SKM-1 (cell line): ENCODE measurements around the gene KIF1A.
"Not testable (repeated sequence)": the region's sequence is repeated elsewhere in the genome, so short reads cannot be mapped to it uniquely, and the experiment has no call there.

Source experiments
- DNase-seq: peaks from one replicate; lab custom pipeline; 2025; ENCODE audit not compliant: unreplicated experiment; lab: John Stamatoyannopoulos, UW

The KIF1A gene

DNA sequence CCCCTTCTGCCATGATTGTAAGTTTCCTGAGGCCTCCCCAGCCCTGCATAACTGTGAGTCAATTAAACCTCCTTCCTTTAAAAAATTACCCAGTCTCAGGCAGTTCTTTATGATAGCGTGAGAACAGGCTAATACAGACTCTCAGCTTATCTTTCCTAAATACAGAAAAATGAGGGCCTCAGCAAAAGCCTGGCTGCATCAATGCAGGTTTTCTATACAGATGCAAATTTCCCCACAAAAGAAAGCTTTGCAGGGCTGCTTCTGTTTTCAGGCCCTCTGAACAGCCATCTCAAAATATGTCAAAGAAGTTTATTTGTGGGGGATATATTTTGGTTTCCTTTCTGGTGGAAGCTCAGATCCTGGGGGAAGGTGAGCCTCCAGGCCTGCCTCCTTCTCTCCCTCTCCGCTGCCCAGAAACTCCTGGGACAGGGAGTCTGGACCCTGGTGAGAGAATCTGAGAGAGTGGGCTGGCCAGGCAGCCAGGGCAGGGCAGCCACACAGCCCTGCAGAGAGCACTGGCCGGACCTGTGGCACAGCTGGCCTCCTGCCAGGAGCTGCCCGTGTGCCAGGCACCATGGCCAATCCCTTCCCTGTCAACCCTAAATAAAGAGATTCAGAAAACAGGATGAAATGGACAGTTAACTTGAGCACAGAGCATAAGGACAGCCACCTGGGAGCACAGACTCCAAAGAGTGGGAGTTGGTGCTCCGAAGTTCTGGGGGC lies 27.0 kb upstream of the KIF1A start:
- no peak for DNase-seq

DNA sequence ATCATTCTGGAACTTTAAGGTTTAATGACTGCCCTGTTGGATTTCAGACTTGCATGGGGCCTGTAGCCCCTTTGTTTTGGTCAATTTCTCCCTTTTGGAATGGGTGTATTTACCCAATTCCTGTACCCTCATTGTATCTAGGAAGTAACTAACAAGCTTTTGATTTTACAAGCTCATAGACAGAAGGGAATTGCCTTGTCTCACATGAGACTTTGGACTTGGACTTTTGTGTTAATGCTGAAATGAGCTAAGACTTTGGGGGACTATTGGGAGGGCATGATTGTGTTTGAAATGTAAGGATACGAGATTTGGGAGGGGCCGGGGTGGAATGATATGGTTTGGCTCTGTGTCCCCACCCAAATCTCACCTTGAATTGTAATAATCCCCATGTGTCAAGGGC lies 26.3 kb upstream of the KIF1A start:
- not testable (repeated sequence) for DNase-seq

DNA sequence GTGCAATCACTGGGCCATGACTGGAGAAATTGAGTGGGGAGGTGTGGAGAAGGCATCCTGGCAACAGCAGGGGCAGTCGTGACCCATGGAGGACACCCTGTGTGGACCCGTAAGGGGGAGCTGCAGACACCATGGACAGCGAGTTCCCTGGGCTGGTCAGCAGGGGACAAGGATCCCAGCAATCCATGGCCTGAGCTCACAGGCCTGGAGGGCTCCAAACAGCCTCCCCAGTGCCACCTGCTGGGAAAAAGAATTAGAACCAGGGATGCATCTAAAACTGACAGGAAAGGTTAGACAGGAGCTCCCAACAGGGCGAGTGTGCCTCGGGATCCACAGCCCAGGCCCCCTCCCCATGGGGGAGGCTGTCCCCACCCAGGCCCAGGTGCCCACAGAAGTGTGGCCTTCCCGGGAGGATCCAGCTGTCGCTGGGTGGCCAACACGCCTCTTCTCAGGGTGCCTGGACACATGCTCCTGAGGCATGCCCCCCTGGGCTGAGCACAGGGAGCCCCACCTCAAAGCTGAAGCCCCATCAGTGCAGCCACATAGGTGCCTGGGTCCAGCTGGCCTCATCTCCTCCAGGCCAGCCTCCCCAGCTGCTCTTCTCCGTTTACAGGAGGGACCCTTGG lies 20.5 kb upstream of the KIF1A start:
- DNase-seq: no peak

DNA sequence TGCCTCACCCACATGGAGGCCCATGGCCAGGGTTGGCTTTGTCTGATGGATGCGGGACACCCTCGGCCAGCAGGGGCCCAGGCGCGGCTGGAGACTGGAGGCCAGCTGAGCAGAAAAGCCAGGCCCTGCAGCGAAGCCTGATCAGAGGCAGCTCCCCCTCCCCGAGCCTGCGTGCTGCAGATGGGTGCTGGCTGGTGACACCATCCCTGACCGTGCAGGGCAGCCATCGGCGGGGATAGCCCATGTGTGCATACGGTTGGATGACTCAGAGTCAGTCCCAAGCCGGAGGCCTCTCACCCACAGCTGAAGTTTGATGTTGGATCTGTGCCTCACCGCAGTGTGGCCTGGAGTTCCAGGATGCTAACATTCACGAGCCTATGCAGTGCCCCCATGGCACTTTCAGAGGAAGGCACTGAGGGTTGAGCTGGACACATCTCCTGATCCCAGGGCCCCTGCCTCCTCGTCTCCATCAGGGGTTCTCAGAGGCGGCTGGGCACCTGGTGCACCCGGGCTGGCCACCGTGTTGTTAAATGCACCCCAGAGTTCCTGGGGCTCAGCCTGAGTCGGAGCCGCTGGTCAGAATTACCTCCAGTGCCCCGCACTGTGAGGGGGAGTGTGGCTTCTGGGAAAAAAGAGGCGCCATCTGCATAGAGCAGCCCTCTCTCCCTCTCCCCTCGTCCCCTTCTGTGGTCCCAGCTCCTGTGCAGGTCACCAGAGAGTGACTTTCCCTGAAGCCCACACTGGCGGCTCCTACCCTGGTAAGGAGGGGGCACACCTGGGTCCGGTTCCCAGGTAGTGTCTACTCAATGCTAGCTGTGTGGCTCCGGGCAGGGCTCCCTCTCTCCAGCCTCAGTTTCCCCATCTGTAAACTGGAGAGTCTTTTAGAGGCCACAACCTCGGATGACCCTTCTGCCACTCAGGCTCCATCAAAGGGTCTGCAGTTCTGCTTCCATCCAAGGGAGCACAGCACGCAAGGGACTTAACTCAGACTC lies 19.4 kb upstream of the KIF1A start:
- DNase-seq: no peak

DNA sequence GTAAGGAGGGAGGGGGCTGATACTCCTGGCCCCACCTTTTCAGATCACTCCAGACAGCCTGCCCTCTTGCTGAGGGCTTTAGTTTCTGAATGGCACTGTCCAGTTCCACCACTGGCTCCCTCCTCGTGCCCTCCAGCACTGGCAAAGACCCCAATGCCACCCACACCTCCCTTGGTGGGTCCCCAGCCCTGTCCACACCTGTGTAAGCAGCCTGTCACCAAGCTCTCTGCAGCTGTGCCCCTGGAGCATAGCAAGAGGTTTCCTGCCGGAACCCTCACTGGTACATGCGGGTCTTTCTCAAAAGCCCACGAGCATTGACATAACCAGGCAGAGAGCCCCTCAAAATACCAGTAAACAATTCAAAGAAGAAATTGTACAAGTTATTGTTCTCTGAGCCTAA lies 17.6 kb upstream of the KIF1A start:
- no peak for DNase-seq

DNA sequence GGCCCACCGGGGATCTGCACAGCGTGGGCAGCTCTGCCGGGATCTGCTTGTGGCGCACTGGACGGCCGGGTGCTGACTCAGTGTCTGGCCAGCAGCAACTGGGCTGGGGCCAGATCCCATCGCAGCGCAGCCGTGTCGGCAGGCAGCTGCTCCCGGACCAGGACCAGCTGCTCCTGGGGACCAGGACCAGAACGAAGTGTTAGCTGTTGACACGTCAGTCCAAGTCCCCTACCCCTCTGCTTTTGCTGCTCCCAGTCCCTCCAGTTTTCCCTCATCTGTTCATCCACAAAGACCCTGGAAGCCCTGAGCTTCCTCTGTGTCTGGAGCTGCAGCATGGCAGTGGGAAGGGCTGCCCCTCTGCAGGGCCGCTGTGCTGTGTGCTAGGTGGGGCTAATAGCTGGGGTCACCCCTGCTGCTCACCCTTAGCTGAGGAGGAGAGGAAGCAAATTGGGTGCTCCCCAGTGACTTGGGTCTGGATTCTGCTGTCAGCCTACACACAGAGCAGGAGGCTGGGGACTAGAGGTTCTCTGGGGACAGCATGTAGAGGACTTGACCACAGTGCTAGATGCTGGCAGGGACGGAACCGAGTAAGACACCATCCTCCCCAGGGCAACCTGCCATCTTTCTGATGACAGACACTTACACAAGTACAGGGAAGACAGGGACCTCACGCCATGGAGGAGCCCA lies 16.9 kb upstream of the KIF1A start:
- DNase-seq: no peak

DNA sequence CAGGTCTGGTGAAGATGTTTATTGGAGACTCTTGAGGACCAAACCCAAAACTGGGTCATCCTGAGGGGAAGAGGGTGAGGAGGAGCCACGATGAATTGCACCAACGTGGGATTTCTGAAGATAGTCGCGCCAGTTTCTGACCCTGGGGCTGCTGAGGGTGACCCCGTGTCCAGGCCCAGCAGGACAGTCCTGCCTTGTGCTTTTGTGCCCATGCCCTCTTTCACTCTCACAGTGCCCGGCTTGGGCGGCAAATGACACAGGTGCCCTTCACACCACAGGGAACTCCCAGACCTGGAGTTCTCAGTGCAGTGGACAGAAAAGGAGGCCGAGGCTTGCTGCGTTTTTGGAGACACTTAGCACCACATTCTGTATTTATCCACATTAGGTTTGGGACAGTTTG lies 15.5 kb upstream of the KIF1A start:
- DNase-seq: no peak

DNA sequence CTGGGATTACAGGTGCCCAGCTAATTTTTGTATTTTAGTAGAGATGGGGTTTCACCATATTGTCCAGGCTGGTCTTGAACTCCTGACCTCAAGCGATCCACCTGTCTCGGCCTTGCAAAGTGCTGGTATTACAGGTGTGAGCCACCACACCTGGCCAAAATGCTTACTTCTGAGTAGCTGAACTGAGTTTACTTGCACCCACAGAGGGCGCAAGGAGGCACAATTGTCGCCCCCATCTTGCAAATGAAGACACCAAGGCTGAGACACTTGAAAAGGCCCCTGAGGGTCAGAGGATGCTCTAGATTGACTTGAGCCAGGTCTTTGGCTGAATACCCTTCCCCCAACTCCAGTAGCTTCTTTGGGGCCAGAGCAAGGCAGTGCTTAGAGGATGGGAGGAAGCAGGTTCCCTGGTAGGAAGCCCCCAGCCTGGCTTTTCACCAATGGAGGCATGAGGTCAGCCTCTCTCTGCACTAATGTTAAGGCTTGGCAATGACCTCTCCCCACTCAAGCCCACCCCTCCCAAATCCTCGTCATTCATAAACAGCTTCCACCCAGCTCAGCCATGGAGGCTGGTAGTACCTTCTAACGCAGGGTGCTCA lies 14.5 kb upstream of the KIF1A start:
- no peak for DNase-seq

DNA sequence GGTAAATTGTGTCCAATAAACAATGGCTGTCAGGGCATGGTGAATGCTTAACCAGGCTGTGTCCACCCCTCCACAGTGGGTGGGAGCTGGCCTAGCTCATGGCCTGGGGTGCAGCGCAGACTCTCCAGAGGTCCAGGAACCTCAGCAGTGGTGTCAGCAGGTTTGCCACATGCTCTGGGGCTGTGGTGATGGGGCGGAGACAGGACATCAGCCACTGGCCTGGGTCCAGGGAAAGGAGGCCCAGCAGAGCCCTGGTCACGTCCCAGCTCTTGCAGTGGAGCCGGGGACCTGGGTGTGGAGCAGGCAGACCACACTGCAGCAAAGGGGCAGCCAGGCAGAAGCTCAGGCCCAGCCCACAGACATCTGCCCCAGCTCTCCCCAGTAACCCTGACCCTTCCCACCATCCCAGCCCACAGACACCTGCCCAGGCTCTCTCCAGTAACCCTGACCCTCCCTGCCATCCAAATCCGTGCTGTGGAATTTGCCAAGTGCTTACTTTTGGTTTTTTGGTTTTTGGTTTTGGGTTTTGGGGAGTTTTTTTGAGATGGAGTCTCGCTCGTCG lies 13.8 kb upstream of the KIF1A start:
- no peak for DNase-seq

DNA sequence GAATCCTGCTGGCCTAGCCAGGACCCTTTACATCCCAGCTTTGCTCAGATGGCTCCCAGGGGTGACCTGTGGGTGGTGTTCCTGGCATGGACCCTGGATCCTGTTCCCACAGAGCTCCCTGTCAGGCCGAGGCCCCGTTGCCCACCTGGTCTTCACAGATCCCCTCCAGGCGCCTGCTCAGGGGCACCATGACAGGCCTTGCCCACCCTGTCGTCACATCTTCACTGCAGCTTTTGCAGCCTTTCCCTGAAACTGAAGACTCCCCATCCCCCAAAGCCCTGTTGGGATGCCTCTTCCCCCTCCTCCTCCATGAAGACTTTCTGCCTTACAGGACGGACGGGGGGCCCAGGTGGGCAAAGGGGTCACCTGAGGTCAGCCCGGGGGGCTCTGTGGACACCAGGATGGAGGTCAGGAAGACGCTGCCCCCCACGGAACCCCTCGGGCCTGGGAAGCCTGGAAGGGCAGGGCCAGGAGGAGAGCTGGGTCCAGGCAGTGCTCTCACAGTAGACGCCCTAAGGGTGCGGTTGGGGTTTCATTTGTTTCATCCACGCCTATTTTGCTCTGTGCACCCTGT lies 13.0 kb upstream of the KIF1A start:
- no peak for DNase-seq

DNA sequence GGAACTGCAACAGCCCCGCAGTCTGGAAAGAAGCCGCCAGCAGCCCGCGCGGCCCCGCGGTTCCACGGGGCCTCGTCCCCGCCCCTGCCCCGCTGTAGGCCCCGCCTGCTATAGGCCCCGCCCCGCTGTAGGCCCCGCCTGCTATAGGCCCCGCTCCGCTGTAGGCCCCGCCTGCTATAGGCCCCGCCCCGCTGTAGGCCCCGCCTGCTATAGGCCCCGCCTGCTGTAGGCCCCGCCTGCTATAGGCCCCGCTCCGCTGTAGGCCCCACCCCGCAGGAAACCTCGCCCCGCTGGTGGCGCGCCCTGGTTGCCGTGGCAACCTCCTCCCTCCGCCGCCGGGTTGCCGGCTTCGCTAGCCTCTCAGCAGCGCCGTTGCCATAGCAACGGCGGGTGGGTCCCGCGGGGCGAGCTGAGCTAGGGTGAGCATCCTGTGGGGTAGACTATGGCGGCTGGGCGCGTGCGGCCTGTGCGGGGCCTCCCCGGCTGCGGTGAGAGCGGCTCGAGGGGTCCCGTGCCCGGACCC lies 12.2 kb upstream of the KIF1A start:
- DNase-seq: peak; percentile 3

DNA sequence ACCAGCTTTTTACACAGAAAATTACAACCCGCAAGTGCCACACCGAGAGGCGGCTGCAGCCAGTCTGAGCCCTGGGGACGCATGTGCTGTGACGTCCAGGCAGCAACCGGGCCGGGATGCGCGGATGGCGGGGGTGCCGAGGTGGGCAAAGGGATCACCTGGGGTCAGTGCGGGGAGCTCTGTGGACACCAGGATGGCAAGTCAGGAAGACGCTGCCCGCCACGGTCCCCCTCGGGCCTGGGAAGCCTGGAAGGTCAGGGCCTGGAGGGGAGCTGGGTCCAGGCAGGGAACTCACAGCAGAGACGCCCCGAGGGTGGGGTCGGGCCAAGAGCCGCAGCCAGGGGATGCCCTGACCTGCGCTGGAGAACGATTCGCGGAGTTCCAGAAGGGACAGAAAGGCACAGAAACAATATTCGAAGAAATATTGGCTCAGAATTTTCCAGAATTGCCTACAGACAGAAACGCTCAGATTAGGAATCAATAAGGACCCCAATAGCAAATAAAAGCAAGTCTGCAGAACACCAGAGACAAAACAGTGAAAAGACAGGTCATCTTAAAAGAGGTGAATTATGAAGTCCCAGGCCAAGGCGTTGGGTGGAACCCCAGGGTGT lies 11.7 kb upstream of the KIF1A start:
- DNase-seq: no peak

DNA sequence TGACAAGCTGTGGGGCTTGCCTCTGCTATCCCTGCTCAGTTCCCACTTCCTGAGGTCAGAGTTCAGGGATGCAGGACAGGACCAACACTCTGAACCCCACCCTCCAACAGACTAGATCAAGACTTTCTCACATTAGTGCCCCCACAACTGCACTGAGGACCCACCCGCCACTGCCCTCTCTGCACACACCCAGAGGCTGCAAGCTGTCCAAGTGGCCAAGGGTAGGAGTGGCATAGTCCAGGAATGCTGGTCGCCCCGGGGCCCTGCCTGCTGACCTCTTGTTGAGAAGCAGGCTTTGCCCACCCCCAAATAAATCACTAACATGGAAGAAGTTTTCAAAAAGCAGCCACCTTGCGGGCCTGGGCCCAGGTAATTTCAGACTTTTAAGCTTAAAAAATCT lies 5.5 kb upstream of the KIF1A start:
- DNase-seq: no peak

DNA sequence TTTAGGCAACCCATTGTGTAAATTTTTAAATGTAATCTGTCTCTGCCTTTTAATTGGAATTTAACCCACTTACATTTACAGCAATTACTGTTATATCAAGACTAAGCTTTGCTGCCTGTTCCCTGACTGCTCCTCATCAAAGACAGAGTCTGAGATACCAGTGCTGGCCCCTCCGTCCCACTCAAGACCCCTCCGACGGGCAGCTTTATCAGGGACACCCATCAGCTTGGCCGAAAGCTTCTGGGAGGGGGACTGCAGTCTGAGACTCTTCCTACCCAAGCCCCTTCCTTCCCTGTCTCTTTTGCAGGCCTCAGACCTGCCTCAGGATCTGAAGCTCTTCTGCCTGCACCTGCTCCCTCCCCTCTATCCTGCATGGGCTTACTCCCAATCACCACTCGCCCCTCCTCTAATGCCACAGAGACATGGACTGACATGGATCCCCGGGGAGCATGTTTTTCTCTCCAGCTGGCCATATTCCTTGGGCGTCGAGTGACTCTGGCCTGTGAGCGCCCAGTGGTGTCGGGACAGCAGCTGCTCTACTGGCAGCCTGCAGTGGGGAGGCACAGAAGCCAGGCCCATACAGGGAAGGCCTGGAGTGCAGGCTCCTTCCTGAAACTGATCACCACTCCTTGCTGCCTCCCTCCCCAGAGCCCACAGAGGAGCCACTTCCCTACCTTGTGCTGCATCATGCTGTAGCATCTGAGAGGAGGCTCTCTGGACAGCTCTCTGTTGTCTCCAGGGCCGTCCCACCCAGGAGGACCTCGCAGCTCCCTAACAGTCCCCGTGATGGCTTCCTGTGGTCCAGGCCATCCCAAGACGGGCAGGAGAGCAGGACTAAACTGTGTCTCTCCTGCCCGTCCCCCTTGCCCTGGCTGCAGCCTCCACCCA lies 3.7 kb upstream of the KIF1A start:
- DNase-seq: no peak

DNA sequence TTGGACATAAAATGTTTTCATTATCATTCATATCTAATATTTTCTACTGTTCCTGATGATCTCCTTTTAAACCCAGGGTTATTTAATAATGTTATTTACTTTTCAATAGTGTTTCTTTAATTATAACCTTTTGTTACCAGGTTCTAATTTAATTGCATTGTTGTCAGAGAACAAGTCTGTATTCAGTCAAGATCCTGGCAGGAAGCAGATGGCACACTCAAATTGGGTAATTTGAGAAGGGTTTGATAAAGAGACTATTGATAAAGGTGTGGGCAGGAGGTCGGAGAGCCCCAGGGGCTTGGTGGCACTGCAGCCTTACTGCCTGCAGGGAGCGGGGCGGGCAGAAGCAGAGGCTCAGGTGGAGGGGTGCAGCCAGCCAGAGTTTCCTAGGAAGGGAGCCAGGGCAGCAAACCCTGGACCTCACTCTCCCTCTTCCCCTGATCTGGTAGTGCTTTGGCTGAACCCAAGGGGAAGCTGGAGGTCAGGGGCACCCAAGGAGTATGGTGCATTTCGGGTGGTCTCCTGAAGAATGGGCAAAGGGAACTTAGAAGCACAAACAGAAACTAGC lies 2.3 kb upstream of the KIF1A start:
- no peak for DNase-seq

DNA sequence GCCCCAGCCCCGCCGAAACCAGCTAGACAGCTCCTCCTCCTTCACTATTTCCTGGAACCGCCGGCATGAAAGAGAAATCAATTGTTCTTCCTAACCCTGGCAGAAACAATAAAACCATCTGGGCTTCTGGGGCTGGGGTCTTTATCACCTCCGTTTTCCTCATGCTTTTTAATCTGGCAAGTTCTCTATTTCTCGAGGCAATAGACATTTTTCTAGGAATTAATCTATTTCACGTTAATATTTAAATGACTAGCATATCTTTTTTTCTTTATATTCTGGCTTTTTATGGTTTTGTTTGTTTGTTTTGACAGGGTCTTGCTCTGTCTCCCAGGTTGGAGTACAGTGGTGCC lies 1.4 kb upstream of the KIF1A start:
- DNase-seq: no peak

DNA sequence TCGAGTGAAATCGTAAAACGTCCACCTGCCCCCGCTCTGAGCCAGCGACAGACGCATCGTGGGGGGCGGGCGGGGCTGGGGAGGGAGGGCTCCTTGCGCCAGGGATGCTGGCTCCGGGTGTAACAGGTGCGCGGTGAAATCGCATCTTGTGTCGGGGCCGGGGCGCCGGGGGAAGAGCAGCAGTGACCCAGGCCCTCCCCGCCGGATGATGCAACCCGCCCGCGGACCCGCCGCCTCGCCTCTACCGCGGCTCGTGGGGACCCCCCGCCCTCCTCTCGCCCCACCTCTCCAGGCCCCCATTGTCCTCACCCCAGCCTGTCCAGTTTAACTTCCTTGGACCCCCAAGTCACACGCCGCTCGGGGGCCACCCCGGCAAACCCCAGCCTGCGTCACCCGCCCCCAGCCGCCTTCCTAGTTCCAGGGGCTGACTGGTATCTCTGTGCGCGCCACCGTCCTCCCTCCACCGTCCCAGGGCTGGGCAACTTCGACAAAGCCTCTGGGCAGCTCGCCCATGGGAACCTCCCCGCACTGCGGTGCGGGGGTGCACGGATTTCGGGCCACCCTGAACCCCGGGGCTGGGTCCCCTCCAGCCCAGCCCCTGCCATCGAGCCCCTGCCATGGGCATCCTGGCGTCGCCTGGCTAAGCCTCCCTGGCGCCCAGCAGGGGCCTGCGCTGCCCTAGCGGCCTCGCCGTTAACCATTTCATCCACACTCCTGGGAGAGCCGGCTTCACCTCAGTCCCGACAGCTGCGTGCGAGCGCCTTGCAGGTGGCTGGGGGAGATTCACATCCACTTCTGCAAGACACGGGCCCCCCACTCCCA lies 799 bp upstream of the KIF1A start:
- no peak for DNase-seq
